Uterus (tissue), 2 donors: Measurements from ENCODE around the gene GALNTL6.

Experiments used
- POLR2A ChIP-seq, 2 donors: fragments of 450-650 bp; IDR thresholded peaks; one replicate each; pipeline ENCODE4 v1.6.1; 2016; ENCODE audit warnings: antibody characterized with exemption in 2 of 2, mild to moderate bottlenecking in 1 of 2, moderate library complexity in 1 of 2
- TF ChIP-seq, protein P1 (sequence below), 4 experiments: fragments of 200-600 bp in 2 of 4; fragments of 450-650 bp in 2 of 4; sonication (generic) in 2 of 4; IDR thresholded peaks; one replicate each; pipeline ENCODE4 v1.5.1; 2016 to 2019; ENCODE audit warnings: antibody characterized with exemption in 4 of 4, mild to moderate bottlenecking in 2 of 4, moderate library complexity in 1 of 4

DNA sequence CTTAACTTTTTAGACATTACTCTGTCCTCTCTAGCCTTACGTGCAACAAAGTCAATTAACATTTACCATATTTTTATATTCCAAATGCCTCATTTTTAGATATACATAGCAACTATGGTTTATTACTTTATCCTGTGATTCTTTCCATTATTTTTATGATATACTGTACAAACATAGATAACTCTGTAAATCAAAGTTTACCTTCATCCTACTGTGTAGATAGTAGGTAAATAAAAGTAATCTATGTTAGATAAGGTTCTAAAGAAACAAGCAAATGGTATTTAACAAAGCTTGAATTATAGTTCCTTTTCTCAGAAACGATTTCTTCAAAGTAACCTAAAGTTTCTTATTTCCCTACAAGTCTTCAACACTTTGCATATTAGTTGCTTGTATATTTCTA lies 350.0 kb downstream of the GALNTL6 start:
- TF ChIP-seq, protein P1, sequence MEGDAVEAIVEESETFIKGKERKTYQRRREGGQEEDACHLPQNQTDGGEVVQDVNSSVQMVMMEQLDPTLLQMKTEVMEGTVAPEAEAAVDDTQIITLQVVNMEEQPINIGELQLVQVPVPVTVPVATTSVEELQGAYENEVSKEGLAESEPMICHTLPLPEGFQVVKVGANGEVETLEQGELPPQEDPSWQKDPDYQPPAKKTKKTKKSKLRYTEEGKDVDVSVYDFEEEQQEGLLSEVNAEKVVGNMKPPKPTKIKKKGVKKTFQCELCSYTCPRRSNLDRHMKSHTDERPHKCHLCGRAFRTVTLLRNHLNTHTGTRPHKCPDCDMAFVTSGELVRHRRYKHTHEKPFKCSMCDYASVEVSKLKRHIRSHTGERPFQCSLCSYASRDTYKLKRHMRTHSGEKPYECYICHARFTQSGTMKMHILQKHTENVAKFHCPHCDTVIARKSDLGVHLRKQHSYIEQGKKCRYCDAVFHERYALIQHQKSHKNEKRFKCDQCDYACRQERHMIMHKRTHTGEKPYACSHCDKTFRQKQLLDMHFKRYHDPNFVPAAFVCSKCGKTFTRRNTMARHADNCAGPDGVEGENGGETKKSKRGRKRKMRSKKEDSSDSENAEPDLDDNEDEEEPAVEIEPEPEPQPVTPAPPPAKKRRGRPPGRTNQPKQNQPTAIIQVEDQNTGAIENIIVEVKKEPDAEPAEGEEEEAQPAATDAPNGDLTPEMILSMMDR (IDR thresholded peaks at IDR 0.05) = no peak
- no peak for TF ChIP-seq POLR2A (IDR thresholded peaks at IDR 0.05)
